C4-2B (cell line): ENCODE data around the gene ZNF473.
A peak's percentile ranks its signal among the peaks of the same experiment; 100 is the strongest.

Experiments
- H3K27ac ChIP-seq: fragments of 450-650 bp; 2 replicates; pipeline ENCODE4 v1.5.1; 2017
- ZFX ChIP-seq: fragments of 450-650 bp; IDR thresholded peaks from 2 replicates; pipeline ENCODE4 v1.6.1; 2017
- TF ChIP-seq, protein P1 (sequence below): fragments of 450-650 bp; conservative IDR thresholded peaks from 2 replicates; pipeline ENCODE4 v1.5.1; 2017; ENCODE audit warnings: mild to moderate bottlenecking

ZNF473 gene

DNA sequence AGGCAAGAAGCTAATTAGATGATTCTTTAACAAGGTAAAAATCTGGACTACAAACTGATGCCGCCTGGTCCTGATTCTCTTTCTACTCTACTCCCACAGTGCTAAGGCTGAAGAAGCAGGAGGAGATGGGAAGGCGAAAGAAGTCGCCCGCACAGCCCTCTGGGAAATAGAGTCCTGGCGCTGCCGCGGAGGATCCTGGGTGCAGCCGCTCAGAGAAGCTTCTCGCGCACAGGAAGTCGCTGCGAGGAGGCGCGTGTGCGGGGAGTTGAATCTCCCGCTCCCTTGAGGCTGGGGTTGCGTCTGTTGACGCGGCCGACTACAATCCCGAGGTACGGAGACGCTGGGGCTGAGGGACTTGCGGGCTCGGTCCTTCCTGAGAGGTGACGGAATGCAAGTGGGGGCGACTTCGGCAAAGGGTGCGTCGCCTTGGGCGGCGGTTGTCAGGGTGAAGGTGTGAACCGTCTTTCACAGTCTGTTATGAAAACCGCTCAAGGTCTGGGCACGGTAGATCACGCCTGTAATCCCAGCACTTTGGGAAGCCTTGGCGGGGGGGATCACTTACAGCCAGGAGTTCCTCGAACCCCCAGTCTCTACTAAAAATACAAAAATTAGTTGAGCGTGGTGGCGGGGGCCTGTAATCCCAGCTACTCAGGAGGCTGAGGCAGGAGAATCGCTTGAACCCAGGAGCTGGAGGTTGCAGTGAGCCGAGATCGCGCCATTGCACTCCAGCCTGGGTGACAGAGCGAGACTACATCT is at the start of gene ZNF473:
TSS of gene ZNF473 (plus strand) at position 212 of the 756 bp plus-strand sequence. CDS start 5,078 bp downstream, outside the sequence.
- TF ChIP-seq ZFX = peak; percentile 31; the same call in 1 of the 2 replicates
- TF ChIP-seq, protein P1, sequence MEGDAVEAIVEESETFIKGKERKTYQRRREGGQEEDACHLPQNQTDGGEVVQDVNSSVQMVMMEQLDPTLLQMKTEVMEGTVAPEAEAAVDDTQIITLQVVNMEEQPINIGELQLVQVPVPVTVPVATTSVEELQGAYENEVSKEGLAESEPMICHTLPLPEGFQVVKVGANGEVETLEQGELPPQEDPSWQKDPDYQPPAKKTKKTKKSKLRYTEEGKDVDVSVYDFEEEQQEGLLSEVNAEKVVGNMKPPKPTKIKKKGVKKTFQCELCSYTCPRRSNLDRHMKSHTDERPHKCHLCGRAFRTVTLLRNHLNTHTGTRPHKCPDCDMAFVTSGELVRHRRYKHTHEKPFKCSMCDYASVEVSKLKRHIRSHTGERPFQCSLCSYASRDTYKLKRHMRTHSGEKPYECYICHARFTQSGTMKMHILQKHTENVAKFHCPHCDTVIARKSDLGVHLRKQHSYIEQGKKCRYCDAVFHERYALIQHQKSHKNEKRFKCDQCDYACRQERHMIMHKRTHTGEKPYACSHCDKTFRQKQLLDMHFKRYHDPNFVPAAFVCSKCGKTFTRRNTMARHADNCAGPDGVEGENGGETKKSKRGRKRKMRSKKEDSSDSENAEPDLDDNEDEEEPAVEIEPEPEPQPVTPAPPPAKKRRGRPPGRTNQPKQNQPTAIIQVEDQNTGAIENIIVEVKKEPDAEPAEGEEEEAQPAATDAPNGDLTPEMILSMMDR = no peak
- peak within 1 kb of the TSS; percentile 78 for H3K27ac ChIP-seq

DNA sequence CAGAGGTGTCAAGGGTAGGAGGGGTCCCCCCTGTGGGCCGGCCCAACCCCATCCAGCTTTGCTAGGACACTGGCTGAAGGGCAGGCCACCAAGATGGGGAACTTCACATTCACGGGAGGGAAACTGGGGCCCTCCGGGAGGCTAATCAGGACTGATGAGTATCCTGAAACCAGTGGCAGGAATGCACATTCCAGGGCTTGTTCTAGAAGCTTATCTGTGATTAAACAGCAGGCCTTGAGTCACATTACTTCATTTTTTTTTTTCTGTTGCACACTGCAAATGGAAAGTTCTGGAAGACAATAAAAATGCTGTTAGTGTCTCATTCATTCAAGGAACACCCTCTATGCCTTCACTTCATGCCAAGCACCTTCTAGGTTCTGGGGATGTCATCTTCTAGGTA is 49.3 kb upstream of the ZNF473 start:
- TF ChIP-seq, protein P1 = no peak
- no peak for TF ChIP-seq ZFX
- H3K27ac ChIP-seq = no peak overlapping the region

DNA sequence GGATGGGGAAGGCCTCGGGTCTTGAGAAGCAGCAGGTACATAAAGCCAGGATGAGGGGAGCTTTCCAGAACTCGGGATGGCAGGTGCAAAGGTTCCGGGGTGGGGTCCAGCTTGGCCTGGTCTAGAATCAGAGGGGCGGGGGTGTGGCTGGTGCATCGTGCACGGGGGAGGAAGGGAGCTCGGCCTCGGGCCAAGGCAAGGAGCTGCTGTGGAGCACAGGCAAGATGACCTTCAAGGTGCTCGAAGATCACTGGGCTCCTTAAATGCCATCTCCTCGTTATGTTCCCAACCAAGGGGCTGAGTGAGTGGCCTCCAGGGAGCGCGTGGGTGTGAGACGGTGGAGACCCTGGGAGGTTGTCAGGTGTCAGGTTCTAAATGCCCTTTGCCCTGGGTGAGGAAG is 48.7 kb upstream of the ZNF473 start:
- TF ChIP-seq, protein P1 = no peak
- no peak for TF ChIP-seq ZFX
- H3K27ac ChIP-seq = no peak overlapping the region

DNA sequence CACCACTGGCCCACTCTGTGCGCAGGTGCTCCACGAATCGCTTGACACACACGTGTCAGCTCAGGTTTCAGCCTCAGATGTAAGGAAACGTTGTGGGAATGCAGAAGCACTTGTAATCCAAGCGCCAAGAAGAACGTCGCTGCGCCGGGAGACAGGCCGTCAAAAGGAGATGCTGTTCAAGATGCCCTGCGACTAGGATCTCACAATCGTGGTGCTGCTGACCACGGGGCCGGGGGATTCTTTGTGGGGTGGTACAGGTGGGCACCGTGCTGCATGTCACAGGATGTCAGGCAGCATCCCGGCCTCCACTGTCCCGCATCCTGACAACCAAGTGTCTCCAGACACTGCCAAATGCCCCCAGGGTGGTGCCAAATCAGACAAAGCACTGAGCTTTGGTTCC is 47.9 kb upstream of the ZNF473 start:
- TF ChIP-seq ZFX = no peak
- TF ChIP-seq, protein P1 = no peak

DNA sequence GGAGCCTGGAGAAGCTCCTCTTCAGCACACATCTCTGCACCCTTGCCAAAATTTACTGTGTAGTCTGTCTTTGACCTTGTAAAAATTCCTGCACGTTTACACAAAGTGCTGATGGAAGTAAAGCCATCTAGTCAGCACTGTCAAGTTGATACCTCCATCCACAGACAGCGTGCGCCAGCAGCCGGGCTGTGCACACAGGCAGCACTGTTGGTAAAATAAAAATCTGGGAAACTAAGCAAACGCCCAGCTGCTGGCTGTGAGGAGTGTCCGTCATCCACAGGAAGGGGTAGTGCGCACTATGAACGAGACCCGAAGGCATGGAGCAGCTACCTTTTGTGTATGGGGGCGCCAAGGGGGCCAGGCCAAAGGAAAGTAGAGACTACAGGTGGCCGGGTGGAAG is 47.5 kb upstream of the ZNF473 start:
- H3K27ac ChIP-seq = no peak overlapping the region
- TF ChIP-seq, protein P1 = no peak
- no peak for TF ChIP-seq ZFX

More for the DNA sequence above, 47.9 kb upstream of the ZNF473 start:
- H3K27ac ChIP-seq = no peak overlapping the region

DNA sequence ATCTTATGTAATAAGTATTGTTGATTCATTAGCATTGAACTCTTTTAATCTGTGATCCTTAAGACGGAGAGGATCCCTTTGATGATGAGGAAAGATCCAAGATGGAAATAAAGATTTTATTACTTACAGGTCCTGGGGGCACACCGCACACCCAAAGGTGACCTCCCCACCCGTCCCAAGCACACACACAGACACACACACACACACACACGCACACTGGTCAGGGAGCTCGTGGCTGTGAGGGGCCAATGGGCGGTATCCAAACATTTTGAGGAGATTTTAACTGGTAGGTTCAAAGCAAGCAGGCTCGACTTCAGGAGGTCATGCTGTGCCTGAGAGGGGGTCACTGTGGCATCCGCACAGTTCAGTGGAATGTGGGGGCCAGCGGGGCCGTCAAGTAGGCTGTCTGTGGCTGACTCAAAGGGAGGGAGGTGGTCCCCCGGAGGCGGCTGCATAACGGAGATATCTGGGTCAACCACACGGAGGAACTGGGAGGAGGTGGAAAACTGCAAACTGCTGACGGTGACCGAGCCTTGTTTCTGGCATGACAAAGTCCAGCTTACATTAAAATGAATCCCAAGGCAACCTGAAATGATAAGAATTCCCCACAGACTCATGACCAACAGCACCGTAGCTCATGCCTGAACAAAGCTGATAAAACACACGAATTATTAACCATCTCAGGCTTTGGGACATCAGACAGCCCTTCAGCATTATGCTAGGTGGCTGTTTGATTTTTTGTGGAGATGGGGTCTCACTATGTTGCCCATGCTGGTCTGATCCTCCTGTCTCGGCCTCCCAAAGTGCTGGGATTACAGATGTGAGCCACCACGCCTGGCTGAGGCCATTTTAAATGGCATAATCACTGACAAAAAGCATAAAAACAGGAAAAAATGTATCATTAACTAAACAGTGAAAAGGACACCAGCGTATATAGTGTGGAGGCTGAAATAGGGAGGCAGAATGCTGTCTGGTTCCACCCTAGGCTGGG is 43.9 kb upstream of the ZNF473 start:
- no peak for TF ChIP-seq ZFX
- TF ChIP-seq, protein P1 = no peak

DNA sequence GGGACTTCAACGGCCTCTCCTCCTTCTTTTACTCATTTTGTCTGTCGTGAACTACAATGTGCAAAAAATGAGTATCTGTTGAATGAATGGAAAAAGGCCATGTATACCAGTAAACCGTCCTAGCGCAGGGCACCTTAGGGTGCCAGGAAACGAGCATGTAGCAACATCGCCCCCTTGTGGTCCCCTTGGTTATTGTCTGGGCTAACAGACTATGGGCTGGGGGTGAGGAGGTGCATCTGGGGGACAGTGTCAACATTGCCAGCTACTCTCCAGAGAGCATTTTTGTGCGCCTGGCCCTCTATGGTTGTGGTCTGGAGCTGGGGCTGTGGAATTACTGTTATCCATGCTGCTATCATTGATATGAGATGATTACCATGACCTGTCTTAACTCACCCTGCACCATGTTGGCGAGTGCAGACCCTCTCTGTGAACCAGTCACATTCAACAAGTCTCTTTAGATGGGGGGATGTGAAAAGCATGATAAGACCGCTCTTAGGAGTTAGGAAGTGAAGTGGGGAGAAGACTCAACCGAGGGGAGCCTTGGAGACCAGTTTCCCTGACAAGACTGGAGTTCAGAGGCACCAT is 42.1 kb upstream of the ZNF473 start:
- TF ChIP-seq, protein P1 = peak; percentile 95
- TF ChIP-seq ZFX = no peak
- no peak overlapping the region for H3K27ac ChIP-seq

More for the DNA sequence above, 43.9 kb upstream of the ZNF473 start:
- no peak overlapping the region for H3K27ac ChIP-seq
